Measurements from ENCODE around the gene IFNAR2.

DNA sequence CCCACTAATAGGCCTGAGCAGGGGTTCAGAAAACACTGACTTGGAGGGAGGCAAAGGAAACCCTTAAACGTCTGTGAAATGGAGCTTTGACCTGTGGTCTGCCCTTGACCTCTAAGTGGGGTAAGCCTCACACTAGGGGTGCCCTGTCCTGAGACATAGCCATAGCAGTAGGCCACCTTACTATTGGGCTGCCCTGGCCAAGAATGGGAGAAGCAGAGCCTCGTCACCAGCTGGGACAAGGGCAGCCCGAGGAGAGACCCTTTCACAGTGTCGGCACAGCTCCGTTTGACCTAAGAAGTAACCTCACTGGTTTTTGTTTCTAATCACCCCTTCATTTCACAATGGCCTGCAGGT, 26.4 kb upstream of the IFNAR2 start:
- TF ChIP-seq CTCF (IDR thresholded peaks at IDR 0.05) (no peak), POLR2A (IDR thresholded peaks at IDR 0.05) (no peak), EP300 (IDR thresholded peaks at IDR 0.05; ENCODE audit: low read depth) (no peak), POLR2AphosphoS5 (IDR thresholded peaks at IDR 0.05) (no peak)

Measured in transverse colon (tissue), 4 donors.